B cell (primary cell): ENCODE measurements around the gene CCNH. TPM values are rescaled to one million over a fixed set of nuclear protein-coding genes. Genes with fewer than 3 reads are reported as not detected.

Source experiments
- ATAC-seq: fragments of 200-7000 bp; cut with Tn5 transposase; one replicate; pipeline ENCODE4 v1.10.0; 2021; ENCODE audit warnings: low read depth, mild to moderate bottlenecking, moderate number of reproducible peaks, moderate library complexity
- CTCF ChIA-PET: fragments of 350-600 bp; sonication (Branson Sonifier 250); formaldehyde crosslinking; loops from one replicate; lab custom pipeline; 2021; ENCODE audit warnings: antibody characterized with exemption, inconsistent platforms; lab: Charles Lee
- POLR2A ChIA-PET: fragments of 350-600 bp; sonication (Branson Sonifier 250); formaldehyde crosslinking; loops from one replicate; lab custom pipeline; 2021; ENCODE audit warnings: antibody characterized with exemption; lab: Charles Lee
- DNase-seq: peaks from one replicate; pipeline ENCODE4 v3.0.0; 2013
- H2AFZ ChIP-seq: 2 replicates; pipeline ENCODE4 v1.6.1; 2012; ENCODE audit warnings: mild to moderate bottlenecking, low read depth, low read length; ENCODE audit not compliant: insufficient read depth, poor library complexity, severe bottlenecking
- H3K27ac ChIP-seq, 2 donors: 1 replicate in 1 of 2; 2 replicates in 1 of 2; pipeline ENCODE4 v1.5.1; 2012 to 2013; ENCODE audit warnings: low read length in 2 of 2, mild to moderate bottlenecking in 2 of 2, moderate library complexity in 1 of 2
- H3K27me3 ChIP-seq, 4 experiments: fragments of 200-600 bp in 1 of 4; sonication (generic) in 1 of 4; replicated peaks in 1 of 4; 1 replicate in 2 of 4; 2 replicates in 2 of 4; pipeline versions ENCODE4 v1.6.1 to v1.7.0; 2013 to 2016; ENCODE audit warnings: low read length in 3 of 4, mild to moderate bottlenecking in 2 of 4, mixed read lengths in 1 of 4, moderate library complexity in 1 of 4; ENCODE audit not compliant: insufficient read depth in 4 of 4, control insufficient read depth in 3 of 4; ENCODE audit errors: control extremely low read depth in 1 of 4
- H3K36me3 ChIP-seq, 2 experiments: replicated peaks in 1 of 2; 1 replicate in 1 of 2; 2 replicates in 1 of 2; pipeline versions ENCODE4 v1.6.1 to v1.7.1; 2013; ENCODE audit warnings: low read length in 1 of 2; ENCODE audit not compliant: insufficient read depth in 2 of 2, control insufficient read depth in 1 of 2; ENCODE audit errors: control extremely low read depth in 1 of 2, extremely low read depth in 1 of 2
- H3K4me1 ChIP-seq, 2 donors: fragments of 200-600 bp in 1 of 2; sonication (generic) in 1 of 2; 1 replicate in 1 of 2; 2 replicates in 1 of 2; pipeline versions ENCODE4 v1.5.1 to v1.6.1; 2013 to 2017; ENCODE audit warnings: low read length in 2 of 2; ENCODE audit not compliant: control insufficient read depth in 2 of 2, insufficient read depth in 2 of 2
- H3K4me2 ChIP-seq: replicated peaks from 2 replicates; pipeline ENCODE3; 2012; ENCODE audit warnings: mild to moderate bottlenecking, low read depth, low read length; ENCODE audit not compliant: poor library complexity, severe bottlenecking
- H3K4me3 ChIP-seq, 5 experiments: fragments of 200-600 bp in 1 of 5; sonication (generic) in 1 of 5; 1 replicate in 3 of 5; 2 replicates in 2 of 5; pipeline versions ENCODE4 v1.5.1 to v1.7.0; 2011 to 2016; ENCODE audit warnings: low read length in 4 of 5, mild to moderate bottlenecking in 4 of 5, low read depth in 2 of 5, control low read depth in 1 of 5, moderate library complexity in 1 of 5; ENCODE audit not compliant: insufficient read depth in 1 of 5; ENCODE audit errors: control extremely low read depth in 1 of 5, extremely low read depth in 1 of 5
- H3K79me2 ChIP-seq: fragments of 200-600 bp; sonication (generic); one replicate; pipeline ENCODE4 v1.6.0; 2016; ENCODE audit warnings: low read length; ENCODE audit not compliant: control insufficient read depth, insufficient read depth
- H3K9ac ChIP-seq: fragments of 200-600 bp; sonication (generic); 2 replicates; pipeline ENCODE4 v1.6.1; 2017; ENCODE audit warnings: mild to moderate bottlenecking, low read length, moderate library complexity
- H3K9me3 ChIP-seq, 3 donors: one replicate each; pipeline versions ENCODE4 v1.6.1 to v1.7.1; 2013; ENCODE audit warnings: low read length in 2 of 3; ENCODE audit not compliant: control insufficient read depth in 2 of 3, insufficient read depth in 1 of 3; ENCODE audit errors: control extremely low read depth in 1 of 3
- H4K20me1 ChIP-seq: 2 replicates; pipeline ENCODE4 v1.6.0; 2012; ENCODE audit warnings: mild to moderate bottlenecking, low read length; ENCODE audit not compliant: insufficient read depth, control insufficient read depth, poor library complexity, severe bottlenecking
- H3K27ac Mint-ChIP-seq: one replicate; pipeline ENCODE4 v1.8.0; 2021; ENCODE audit warnings: mixed read lengths
- H3K27me3 Mint-ChIP-seq: one replicate; pipeline ENCODE4 v1.8.0; 2021; ENCODE audit warnings: mixed read lengths
- H3K4me1 Mint-ChIP-seq: one replicate; pipeline ENCODE4 v1.8.0; 2021; ENCODE audit warnings: mixed read lengths
- H3K4me3 Mint-ChIP-seq: one replicate; pipeline ENCODE4 v1.8.0; 2021; ENCODE audit warnings: mixed read lengths
- H3K9me3 Mint-ChIP-seq: one replicate; pipeline ENCODE4 v1.8.0; 2022; ENCODE audit warnings: mixed read lengths; ENCODE audit not compliant: insufficient read depth
- EZH2 ChIP-seq: IDR thresholded peaks from 2 replicates; pipeline ENCODE4 v1.6.1; 2012; ENCODE audit warnings: borderline replicate concordance, low read depth, mild to moderate bottlenecking, moderate library complexity, low read length; ENCODE audit not compliant: insufficient read depth, poor library complexity, severe bottlenecking
- WGBS: methylation state at CpG from one replicate; pipeline ENCODE4 v1.1.5; 2013; ENCODE audit warnings: missing lambda C conversion rate; ENCODE audit not compliant: insufficient coverage; 5-methylcytosine and 5-hydroxymethylcytosine counted together
- intact Hi-C: fragments of 100-400 bp; cut with micrococcal nuclease; formaldehyde crosslinking; loops from one replicate; pipeline ENCODE4 v1.10.0; 2022
- polyA plus RNA-seq: library from polyadenylated mRNA; depleted of rRNA; stranded (reverse); fragments of >200 nt; gene quantifications from 2 replicates; pipeline ENCODE4 v1.2.3, GENCODE V29; 2012
- total RNA-seq, 2 donors: library from RNA; stranded (reverse); fragments of 120-200 nt in 1 of 2; gene quantifications; 1 replicate in 1 of 2; 2 replicates in 1 of 2; pipeline versions ENCODE4 v1.2.3 to v1.2.4, GENCODE V29; 2013 to 2022
- TF ChIP-seq, protein P1 (sequence below): fragments of 200-600 bp; IDR thresholded peaks from one replicate; pipeline ENCODE4 v1.8.0; 2022; ENCODE audit warnings: antibody characterized with exemption, mild to moderate bottlenecking

The CCNH gene
- total and polyA plus RNA-seq, 2 donors (not counting 1 experiment from before 2014, with no cell fraction given), result 59.2 to 120 TPM

GRCh38 chr5:87403409-87403808 lies 9.3 kb downstream of the CCNH start:
- Mint-ChIP-seq H3K4me1 (peaks cover 18% of the 10 kb centered on the region), H3K27me3 (no peaks in the 10 kb centered on the region), H3K27ac (no peak overlapping the region), H3K9me3 (no peaks in the 10 kb centered on the region), H3K4me3 (no peak overlapping the region)
- intact Hi-C loops, result no loop called here
- Histone ChIP-seq H3K4me2 (no peak overlapping the region), H3K27me3 (no peaks in the 10 kb centered on the region), H3K4me1 (peaks cover 0 to 6% of the 10 kb centered on the region in 2 donors), H3K9me3 (no peaks in the 10 kb centered on the region), H3K9ac (no peak overlapping the region), H3K36me3 (peaks cover 0 to 90% of the 10 kb centered on the region in 2 experiments), H3K27ac (no peak overlapping the region), H2AFZ (no peak overlapping the region), H3K4me3 (no peak overlapping the region), H4K20me1 (no peaks in the 10 kb centered on the region), H3K79me2 (no peaks in the 10 kb centered on the region)
- no peak for TF ChIP-seq EZH2
- TF ChIP-seq, protein P1, sequence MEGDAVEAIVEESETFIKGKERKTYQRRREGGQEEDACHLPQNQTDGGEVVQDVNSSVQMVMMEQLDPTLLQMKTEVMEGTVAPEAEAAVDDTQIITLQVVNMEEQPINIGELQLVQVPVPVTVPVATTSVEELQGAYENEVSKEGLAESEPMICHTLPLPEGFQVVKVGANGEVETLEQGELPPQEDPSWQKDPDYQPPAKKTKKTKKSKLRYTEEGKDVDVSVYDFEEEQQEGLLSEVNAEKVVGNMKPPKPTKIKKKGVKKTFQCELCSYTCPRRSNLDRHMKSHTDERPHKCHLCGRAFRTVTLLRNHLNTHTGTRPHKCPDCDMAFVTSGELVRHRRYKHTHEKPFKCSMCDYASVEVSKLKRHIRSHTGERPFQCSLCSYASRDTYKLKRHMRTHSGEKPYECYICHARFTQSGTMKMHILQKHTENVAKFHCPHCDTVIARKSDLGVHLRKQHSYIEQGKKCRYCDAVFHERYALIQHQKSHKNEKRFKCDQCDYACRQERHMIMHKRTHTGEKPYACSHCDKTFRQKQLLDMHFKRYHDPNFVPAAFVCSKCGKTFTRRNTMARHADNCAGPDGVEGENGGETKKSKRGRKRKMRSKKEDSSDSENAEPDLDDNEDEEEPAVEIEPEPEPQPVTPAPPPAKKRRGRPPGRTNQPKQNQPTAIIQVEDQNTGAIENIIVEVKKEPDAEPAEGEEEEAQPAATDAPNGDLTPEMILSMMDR, result no peak
- CTCF ChIA-PET, result interaction anchor here (0.8 to 1.2 kb wide), 2 partner anchors 333 to 523 kb away, joined by 3 read pairs; no protein-coding TSS in a partner anchor
- DNase-seq (no peak), ATAC-seq (no peak)
- POLR2A ChIA-PET, result no interaction called here
- WGBS, result 100% methylated on average over 2 of the region's 3 CpGs

DNA sequence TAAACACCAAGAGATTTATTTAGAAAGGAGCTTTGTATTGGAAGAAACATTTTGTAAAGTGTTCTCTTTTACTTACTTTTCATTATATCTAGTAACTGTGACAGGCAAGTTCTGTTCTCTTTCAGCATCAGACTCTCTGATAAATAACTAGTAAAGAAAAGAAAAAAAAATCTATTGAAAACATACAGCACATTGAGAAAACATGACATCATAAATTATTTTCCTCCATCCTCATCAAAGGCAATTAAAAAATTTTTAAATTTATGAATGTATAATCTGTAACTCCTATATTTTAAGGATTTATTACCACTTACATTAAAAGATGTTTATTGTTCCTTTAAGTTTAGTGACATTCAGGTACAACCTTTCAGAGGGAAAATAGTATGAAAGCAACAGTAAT lies 11.1 kb downstream of the CCNH start:
- H3K27me3 Mint-ChIP-seq, result no peaks in the 10 kb centered on the region
- POLR2A ChIA-PET, result no interaction called here

More for the DNA sequence above, 11.1 kb downstream of the CCNH start:
- Histone ChIP-seq H4K20me1 (no peaks in the 10 kb centered on the region), H3K9me3 (no peaks in the 10 kb centered on the region), H3K4me2 (no peak overlapping the region), H3K36me3 (peaks cover 4 to 90% of the 10 kb centered on the region in 2 experiments), H2AFZ (no peak overlapping the region), H3K27me3 (no peaks in the 10 kb centered on the region), H3K4me3 (no peak overlapping the region), H3K79me2 (no peaks in the 10 kb centered on the region), H3K27ac (no peak overlapping the region), H3K9ac (no peak overlapping the region), H3K4me1 (peaks cover 0 to 6% of the 10 kb centered on the region in 2 donors)
- intact Hi-C loops, result no loop called here
- no peaks in the 10 kb centered on the region for H3K9me3 Mint-ChIP-seq
- H3K4me1 Mint-ChIP-seq, result peaks cover 16% of the 10 kb centered on the region
- DNase-seq, result no peak
- ATAC-seq, result no peak
- H3K27ac Mint-ChIP-seq, result no peak overlapping the region
- H3K4me3 Mint-ChIP-seq, result no peak overlapping the region
- no peak for TF ChIP-seq EZH2
- TF ChIP-seq, protein P1, result no peak
- CTCF ChIA-PET, result interaction anchor here (1.6 to 3.9 kb wide), 5 partner anchors 10 to 415 kb away, joined by 4 to 62 read pairs (median 20); partner anchors contain the start of gene CCNH
